ENCODE data around the gene SUB1. TPM values are rescaled to one million over a fixed set of nuclear protein-coding genes. Genes with fewer than 3 reads are reported as not detected.

SUB1 gene
- total RNA-seq, 4 donors from 2014 or later: 128 to 174 (median 137) TPM

DNA sequence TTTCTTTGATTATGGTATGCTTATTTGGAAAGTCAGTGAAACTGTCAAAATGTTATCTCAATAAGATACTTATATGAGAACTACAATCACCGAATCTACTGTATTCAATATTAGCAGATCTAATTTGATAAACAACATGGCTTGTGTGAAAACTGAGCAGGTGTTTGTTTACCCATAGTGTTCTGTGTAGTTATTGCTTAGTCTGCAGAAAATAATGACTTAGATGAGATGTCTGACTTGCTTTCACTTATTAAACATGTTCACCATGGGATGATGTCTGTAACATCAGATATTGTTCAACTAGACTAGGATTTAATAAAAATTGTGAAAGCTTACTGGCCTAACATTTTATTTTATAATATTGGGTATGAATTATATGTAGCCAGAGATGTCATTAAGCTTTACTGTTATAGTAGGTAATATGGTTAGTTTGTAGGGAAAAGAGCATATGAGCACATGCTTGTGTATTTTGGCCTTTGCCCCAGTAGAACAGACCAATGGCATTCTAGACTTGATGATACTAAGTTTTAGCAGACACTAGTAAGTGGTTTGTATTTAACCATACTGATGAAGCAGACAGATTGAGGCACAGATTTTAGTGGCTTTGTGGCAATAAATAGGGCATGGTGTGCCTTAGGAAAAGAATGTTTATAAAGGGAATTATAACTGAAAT, 16.4 kb downstream of the SUB1 start:
- H3K4me1 ChIP-seq: peaks cover 8% of the 10 kb centered on the region
- H3K27me3 ChIP-seq: no peaks in the 10 kb centered on the region
- TF ChIP-seq EP300 (IDR thresholded peaks at IDR 0.05): no peak
- TF ChIP-seq POLR2AphosphoS5 (IDR thresholded peaks at IDR 0.05): no peak
- TF ChIP-seq, protein P1, sequence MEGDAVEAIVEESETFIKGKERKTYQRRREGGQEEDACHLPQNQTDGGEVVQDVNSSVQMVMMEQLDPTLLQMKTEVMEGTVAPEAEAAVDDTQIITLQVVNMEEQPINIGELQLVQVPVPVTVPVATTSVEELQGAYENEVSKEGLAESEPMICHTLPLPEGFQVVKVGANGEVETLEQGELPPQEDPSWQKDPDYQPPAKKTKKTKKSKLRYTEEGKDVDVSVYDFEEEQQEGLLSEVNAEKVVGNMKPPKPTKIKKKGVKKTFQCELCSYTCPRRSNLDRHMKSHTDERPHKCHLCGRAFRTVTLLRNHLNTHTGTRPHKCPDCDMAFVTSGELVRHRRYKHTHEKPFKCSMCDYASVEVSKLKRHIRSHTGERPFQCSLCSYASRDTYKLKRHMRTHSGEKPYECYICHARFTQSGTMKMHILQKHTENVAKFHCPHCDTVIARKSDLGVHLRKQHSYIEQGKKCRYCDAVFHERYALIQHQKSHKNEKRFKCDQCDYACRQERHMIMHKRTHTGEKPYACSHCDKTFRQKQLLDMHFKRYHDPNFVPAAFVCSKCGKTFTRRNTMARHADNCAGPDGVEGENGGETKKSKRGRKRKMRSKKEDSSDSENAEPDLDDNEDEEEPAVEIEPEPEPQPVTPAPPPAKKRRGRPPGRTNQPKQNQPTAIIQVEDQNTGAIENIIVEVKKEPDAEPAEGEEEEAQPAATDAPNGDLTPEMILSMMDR (IDR thresholded peaks at IDR 0.05): no peak
- no peak for TF ChIP-seq POLR2A (IDR thresholded peaks at IDR 0.05)
- H3K4me3 ChIP-seq: no peak overlapping the region
- WGBS: 77% methylated on average over 1 of the region's 1 CpG
- DNase-seq (ENCODE audit: low spot score in 2 of 2): no peak
- H3K9me3 ChIP-seq: no peaks in the 10 kb centered on the region
- H3K27ac ChIP-seq: no peak overlapping the region
- peaks cover 42% of the 10 kb centered on the region for H3K36me3 ChIP-seq

GRCh38 chr5:32602906-32603305, 17.5 kb downstream of the SUB1 start:
- Histone ChIP-seq H3K27me3 (no peaks in the 10 kb centered on the region), H3K4me1 (peaks cover 8% of the 10 kb centered on the region), H3K27ac (no peak overlapping the region), H3K9me3 (no peaks in the 10 kb centered on the region), H3K4me3 (no peak overlapping the region), H3K36me3 (peaks cover 41% of the 10 kb centered on the region)
- no peak for DNase-seq (ENCODE audit: low spot score in 2 of 2)
- TF ChIP-seq POLR2A (IDR thresholded peaks at IDR 0.05): no peak
- no peak for TF ChIP-seq EP300 (IDR thresholded peaks at IDR 0.05)
- WGBS: 89% methylated on average over 2 of the region's 2 CpGs

GRCh38 chr5:32604800-32605765, 19.7 kb downstream of the SUB1 start:
- Histone ChIP-seq H3K4me1 (peaks cover 1% of the 10 kb centered on the region), H3K27ac (no peak overlapping the region), H3K9me3 (no peaks in the 10 kb centered on the region), H3K27me3 (no peaks in the 10 kb centered on the region), H3K4me3 (no peak overlapping the region), H3K36me3 (peaks cover 26% of the 10 kb centered on the region)
- 80% methylated on average over 4 of the region's 4 CpGs for WGBS
- TF ChIP-seq POLR2AphosphoS5 (IDR thresholded peaks at IDR 0.05) (no peak), POLR2A (IDR thresholded peaks at IDR 0.05) (no peak), EP300 (IDR thresholded peaks at IDR 0.05) (no peak)
- TF ChIP-seq, protein P1 (IDR thresholded peaks at IDR 0.05): no peak
- no peak for DNase-seq (ENCODE audit: low spot score in 2 of 2)

GRCh38 chr5:32605766-32606152, 20.4 kb downstream of the SUB1 start:
- no peak overlapping the region for H3K27ac ChIP-seq
- DNase-seq (ENCODE audit: low spot score in 2 of 2): no peak
- 95% methylated on average over 2 of the region's 2 CpGs for WGBS
- H3K4me1 ChIP-seq: no peaks in the 10 kb centered on the region
- TF ChIP-seq POLR2A (IDR thresholded peaks at IDR 0.05): no peak
- TF ChIP-seq EP300 (IDR thresholded peaks at IDR 0.05): no peak
- peaks cover 22% of the 10 kb centered on the region for H3K36me3 ChIP-seq
- H3K27me3 ChIP-seq: no peaks in the 10 kb centered on the region
- H3K9me3 ChIP-seq: no peaks in the 10 kb centered on the region
- no peak overlapping the region for H3K4me3 ChIP-seq

GRCh38 chr5:32612134-32612888, 27.0 kb downstream of the SUB1 start:
- H3K27ac ChIP-seq: no peak overlapping the region
- no peaks in the 10 kb centered on the region for H3K27me3 ChIP-seq
- H3K4me1 ChIP-seq: peaks cover 5% of the 10 kb centered on the region
- 71% methylated on average over 10 of the region's 10 CpGs for WGBS
- peaks cover 4% of the 10 kb centered on the region for H3K36me3 ChIP-seq
- DNase-seq (ENCODE audit: low spot score in 2 of 2): no peak
- no peaks in the 10 kb centered on the region for H3K9me3 ChIP-seq
- TF ChIP-seq, protein P1 (IDR thresholded peaks at IDR 0.05): no peak
- TF ChIP-seq EP300 (IDR thresholded peaks at IDR 0.05) (no peak), POLR2AphosphoS5 (IDR thresholded peaks at IDR 0.05) (no peak), POLR2A (IDR thresholded peaks at IDR 0.05) (no peak)
- H3K4me3 ChIP-seq: no peak overlapping the region
